Measurements from ENCODE around the gene GBA2.

The GBA2 gene

DNA sequence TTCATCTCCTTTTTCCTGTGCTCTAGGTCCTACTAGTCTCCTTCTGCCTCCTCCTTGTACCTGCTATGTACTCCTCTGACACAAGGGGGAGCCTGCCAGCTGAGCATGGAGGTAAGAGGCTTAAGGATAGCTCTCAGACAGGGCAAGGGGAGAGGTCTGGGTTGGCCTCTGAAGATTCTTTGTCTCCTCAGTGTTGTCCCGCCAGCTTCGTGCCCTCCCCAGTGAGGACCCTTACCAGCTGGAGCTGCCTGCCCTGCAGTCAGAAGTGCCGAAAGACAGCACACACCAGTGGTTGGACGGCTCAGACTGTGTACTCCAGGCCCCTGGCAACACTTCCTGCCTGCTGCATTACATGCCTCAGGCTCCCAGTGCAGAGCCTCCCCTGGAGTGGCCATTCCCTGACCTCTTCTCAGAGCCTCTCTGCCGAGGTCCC lies 12.8 kb downstream of the GBA2 start:
- no peak for DNase-seq

DNA sequence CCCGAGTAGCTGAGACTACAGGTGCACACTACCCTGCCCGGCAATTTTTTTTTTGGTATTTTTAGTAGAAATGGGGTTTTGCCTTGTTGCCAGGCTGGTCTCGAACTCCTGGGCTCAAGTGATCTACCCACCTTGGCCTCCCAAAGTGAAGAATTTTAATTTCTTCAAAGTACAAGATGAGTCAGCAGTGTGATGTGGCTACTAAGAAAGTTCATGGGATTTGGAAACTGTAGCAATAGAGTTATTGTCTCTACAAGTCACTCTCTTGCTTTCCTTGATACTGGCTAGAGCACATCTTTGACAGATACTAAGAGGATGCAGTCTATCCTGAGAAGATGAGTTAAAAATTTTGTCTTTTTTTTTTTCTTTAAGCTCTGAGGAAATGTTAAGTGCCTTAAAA lies 14.9 kb downstream of the GBA2 start:
- DNase-seq, result no peak

GRCh38 chr9:35732800-35733541 lies 16.1 kb downstream of the GBA2 start:
- DNase-seq, result no peak

- peak; percentile 87 for DNase-seq
Observed at GRCh38 chr9:35732185-35732799, 16.7 kb downstream of the GBA2 start, which contains the start of the genes CREB3 and TLN1. Gene CREB3 (plus strand): TSS chr9:35732666. CDS start chr9:35732773, 107 bp downstream. Gene TLN1 (minus strand): TSS chr9:35732195. CDS start chr9:35725694, 6,501 bp downstream.

DNA sequence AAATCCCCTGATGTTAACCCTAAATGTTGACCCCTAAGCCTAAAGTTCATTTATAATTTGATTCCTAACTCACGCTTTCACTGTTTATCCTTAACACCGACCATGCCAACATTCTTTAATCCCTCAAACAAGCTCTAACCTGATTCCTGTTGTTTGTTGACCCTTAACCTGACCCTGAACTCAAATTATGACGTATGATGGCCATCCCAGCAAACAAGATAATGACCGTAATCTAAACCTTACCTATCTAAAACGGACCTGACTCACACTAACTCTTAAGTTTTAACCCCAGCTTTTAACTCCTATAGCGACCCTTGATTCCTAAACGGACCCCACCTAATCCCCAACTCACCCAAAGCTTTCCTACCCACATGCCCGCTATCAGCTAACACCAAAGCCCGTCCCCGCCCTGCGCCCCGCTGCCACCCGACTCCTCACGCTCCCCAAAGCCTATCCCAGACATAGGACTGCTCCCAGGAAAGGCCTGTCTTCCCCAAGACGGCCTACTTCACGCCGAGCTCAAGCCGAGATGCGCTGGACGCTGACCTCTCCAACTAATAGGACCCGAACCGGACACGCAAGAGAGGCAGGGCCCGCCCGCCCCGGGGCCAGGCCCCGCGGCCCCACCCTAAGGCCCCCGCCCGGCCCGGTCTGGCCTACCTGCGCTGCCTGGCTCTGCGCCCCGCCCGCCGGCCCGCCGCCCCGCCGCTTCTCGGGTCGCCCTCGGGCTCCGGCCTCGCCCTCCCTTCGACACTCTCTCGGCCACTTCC lies 17.4 kb downstream of the GBA2 start:
- DNase-seq, result no peak

DNA sequence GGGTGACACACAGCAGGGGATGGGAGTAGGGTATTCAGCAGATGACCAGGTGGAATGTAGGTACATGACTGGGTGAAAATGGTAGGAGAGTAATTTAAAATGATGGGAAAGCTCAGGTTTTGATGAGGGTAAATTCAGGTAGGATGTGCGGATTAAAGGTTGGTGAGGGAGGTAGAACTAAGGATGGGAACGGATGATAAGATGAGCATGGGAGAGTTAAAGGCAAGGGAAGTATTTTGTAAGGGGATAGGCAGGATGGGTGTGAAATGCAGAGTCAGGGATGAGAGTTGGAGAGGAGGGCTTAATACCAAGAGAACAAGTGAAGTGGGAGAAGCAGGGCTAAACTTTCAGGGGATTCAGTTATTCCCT lies 18.6 kb downstream of the GBA2 start:
- DNase-seq, result no peak

DNA sequence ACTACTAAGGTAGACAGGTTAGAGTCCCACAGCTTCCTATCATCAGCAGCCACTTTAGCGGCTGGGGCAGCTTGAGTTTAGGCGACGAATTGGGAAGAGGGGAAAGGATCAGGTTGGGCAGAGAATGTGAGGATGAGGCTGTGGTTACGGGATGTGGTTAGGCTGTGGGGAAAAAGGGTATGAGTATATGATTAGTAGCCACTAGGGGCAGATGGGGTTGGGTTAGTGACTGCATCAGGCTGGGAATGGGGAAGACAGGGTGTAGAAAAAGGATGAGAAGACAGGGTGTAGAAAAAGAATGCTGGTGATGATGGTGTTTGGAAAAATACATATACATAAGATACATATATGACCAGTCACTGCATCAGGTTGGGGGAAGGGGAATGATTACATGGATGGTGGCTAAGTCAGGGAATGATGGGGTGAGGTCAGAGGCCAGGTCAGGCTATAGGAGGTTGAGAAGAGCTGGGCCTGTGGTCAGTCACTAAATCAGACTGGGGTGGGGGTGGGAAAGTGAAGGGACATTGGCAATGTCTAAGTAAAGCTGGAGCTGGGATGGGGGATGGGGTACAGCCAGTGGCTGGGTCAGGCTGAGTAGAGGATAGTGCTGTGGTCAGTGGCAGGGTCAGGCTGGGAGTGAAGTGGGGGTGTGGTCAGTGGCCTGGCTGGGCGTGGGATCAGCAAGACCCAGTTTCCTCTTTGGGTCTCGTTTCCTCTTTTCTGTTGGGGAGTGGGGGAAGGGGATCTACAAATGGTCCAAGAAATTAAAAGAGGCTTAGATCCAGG lies 19.1 kb downstream of the GBA2 start:
- DNase-seq, result no peak

- DNase-seq, result no peak
Observed at GRCh38 chr9:35729101-35729500, 19.9 kb downstream of the GBA2 start.

DNA sequence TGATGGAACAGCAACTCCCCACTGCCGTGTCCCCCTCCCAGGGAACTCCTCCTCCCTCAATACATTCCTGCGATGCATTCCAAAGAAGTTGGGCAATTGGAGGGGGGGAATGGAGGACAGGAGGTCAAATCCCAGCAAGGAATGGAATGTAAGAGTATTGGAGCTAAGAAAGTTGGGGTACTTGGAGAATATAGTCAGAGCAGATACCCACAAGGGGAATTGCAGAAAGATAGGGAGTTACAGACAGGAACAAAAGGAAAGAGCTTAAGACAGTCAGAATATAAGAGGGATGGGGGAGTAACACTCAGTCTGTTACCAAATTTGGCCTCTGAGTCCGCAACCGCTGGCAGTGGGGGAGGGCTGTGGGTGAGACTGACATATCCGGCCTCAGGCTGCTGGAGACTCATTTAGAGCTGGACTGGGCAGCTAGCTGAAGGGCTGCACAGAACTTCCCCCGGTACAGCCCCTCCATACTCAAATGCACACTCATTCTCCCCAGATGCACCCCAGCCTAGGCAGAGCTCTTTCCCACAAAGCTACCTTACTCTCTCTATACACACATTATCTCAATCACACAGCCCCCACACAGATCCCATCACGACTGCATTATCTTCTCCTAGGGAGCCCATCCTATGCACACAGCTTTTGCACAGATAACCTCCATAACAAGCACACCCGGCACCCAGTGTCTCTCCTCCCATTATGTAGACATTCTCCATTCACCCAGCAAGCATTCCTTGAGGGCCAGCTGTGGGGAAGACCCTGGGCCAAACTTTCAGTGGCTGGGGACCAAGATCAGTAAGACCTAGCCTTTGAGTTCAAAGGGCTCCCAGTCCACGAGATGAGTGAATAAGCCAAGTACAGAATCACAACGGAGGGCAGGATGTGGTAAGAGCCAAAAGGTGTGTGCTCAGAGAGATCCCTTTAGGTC lies 20.7 kb downstream of the GBA2 start:
- DNase-seq, result no peak

DNA sequence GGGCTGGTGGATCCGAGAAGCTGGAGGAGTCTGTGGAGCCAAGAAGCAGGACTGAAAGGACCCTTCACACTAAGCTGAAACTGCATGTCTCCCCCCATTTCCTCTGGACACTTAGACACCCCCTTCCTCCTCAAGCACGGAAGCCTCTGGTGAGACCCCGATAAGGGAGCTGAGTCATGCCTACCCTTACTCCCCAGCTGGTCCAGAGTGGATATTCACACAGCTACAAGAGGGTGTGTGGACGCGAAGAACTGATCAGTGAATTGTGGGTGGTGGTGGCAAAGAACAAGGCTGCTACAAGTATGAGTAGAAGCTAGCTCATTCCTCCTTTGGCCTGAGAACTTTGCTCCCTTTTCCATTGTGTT lies 21.4 kb downstream of the GBA2 start:
- DNase-seq, result no peak

DNA sequence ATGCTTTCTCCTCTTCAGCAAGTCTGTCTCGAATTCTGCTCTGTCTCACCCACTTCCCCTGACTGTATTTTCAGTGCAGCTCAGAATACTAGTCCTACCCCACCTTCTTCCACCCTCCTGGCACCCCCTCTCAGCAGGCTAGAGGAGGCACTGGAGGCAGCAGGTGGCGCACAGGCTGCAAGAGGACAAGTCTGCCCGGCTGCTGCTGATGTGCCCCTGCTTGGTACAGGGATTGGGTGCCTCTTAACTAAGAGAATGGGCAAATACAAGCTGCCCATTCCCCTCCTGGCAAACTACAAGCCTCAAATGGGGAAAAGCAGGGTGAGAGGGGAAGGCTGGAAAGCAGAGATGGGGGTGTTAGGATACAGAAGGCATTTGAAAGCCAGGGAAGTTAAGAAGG lies 22.1 kb downstream of the GBA2 start:
- DNase-seq, result no peak

- no peak for DNase-seq
Observed at GRCh38 chr9:35725362-35725761, 23.7 kb downstream of the GBA2 start.

- no peak for DNase-seq
Observed at GRCh38 chr9:35723908-35724307, 25.1 kb downstream of the GBA2 start.

GRCh38 chr9:35723426-35723825 lies 25.6 kb downstream of the GBA2 start:
- DNase-seq, result no peak

DNA sequence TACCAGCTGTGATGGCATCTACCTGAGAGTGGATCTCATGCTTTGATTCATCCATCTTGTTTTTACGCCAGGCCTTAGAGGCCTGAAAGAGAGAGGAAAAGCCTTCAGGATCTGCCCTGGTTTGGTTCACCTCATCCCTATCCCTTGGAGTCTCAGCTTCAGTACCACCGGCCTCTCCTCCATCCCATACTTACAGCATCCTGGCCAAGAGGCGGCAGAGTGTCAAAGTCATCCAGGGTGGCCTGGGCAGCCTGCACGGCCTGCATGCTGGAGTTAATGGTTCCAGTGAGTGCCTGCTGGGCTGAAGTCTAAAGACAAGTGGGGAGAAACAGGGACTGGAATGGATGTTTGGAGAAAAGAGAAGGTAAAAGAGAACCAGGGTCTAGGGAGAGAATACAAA lies 29.5 kb downstream of the GBA2 start:
- no peak for DNase-seq

DNA sequence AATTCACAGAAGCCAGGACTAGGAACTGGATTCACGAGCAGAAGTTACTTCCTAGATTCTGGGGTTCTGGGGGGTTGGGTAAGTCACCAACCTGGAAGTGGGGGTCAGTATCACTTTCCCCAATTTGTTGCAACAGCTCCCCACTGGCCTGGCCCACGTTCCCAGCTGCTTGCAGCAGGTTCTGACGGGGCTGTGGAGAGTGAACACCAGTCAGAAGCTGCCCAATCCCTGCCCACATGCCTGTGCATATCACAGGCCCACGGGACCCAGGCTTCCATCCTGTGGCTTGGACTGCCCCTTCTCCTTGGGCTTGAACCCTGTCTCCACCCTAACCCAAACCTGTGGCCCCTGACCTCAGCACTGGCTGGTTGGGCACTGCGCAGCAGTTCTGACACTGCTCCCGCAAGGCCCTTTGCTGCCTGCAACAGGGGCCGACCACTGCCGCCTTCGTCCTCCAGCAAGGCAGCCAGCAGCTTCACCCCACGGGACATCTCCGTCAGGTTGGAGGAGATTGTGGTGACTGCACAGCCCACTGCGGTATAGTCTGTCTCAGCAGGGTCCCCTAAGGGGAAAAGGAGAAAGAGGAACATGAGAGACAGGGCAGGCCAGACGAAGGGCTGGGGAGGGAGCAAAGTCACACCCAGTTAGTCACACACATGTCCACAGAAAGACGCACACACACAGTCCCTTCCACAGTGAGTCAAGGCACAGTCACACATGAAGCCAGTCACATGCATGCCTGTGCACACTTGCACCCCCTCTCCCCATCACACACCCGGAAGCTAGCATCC lies 30.1 kb downstream of the GBA2 start:
- DNase-seq, result no peak

DNA sequence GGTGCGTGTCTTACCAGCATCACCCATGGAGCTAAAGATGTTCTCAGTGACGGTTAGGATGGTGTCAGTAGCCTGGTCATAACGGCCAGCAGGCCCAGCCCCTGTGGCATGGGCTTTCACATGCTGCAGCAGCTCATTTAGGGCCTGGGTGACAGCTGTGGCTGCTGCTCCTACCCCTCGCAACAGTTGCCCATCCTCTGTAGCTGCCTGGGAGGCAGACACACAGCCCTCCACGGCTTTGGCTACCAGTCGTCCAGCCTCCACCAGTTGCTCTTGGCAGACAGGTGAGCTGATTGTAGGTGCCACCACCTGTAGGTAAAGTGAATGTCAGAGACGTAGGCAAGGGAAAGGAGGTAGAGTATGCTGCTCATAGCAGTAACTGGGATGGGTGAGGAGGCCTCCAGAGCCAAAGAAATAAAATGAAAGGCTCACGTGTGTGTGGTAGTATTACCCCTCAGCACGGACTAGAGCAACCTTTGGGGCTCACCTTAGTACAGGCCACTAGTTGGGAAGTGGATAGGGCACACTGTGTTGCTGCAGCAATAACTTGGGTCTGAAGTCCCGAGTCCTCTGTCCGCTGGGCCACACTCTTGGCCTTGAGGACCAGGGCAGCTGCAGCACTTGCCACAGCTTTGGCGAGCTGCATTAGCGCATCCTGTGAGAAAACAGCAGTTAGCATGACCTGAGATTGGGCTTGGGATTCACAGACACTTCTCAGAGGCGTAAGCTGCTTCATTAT lies 31.7 kb downstream of the GBA2 start:
- no peak for DNase-seq

DNA sequence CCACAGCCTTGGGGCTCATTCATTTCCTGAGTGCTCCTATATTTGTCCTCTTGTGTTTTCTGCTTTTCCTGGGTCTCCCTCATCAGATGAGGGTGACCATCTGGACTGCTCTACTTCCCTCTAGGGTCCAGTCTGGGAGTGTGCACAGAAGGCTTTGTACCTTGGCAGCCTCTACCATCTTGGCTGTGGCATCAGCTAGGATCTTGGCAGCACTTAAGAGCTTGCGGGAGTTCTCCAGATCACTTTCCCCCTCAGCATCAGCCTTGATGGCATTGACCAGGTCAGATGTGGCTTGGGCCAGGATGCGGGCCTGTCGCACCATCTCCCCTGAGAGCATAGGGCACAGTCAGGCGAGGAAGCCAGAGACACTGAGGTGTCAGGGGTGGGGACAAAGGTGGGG lies 32.8 kb downstream of the GBA2 start:
- DNase-seq, result no peak

GRCh38 chr9:35714579-35715252 lies 34.3 kb downstream of the GBA2 start:
- no peak for DNase-seq

GRCh38 chr9:35714123-35714522 lies 34.9 kb downstream of the GBA2 start:
- no peak for DNase-seq

All from NCI-H1436 treated with DMSO at 0.1 percent for 48 hours (cell line).